ENCODE data around the gene PMF1.

Gene PMF1

GRCh38 chr1:156241311-156241811 is 28.6 kb downstream of the PMF1 start:
- peak; percentile 87 for DNase-seq

GRCh38 chr1:156241926-156242325 is 29.1 kb downstream of the PMF1 start, which contains the start of gene BGLAP:
TSS of gene BGLAP (plus strand) at chr1:156242184. CDS start at chr1:156242232, 48 bp downstream.
- DNase-seq, result no peak

DNA sequence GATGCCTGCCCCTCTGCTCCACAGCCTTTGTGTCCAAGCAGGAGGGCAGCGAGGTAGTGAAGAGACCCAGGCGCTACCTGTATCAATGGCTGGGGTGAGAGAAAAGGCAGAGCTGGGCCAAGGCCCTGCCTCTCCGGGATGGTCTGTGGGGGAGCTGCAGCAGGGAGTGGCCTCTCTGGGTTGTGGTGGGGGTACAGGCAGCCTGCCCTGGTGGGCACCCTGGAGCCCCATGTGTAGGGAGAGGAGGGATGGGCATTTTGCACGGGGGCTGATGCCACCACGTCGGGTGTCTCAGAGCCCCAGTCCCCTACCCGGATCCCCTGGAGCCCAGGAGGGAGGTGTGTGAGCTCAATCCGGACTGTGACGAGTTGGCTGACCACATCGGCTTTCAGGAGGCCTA is 29.9 kb downstream of the PMF1 start:
- DNase-seq, result no peak

DNA sequence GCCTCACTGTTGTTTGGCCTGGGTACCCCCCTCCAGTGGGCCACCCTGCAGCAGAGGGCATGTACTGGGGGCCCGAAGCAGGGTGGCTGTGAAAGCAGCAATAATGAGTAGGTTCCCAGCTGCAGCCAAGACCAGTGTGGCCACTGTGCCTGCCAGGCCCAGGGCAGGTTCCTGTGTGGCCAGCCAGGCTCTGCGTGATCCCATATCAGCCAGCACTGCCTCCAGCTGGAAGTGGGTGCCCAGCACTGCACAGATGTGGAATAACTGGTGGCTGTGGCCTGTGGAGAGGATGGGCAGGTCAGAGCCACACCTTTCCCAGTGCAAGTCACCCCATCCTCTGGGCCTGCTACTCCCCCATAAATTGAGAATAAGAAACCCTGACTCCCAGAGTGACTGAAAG is 31.3 kb downstream of the PMF1 start:
- DNase-seq, result no peak

DNA sequence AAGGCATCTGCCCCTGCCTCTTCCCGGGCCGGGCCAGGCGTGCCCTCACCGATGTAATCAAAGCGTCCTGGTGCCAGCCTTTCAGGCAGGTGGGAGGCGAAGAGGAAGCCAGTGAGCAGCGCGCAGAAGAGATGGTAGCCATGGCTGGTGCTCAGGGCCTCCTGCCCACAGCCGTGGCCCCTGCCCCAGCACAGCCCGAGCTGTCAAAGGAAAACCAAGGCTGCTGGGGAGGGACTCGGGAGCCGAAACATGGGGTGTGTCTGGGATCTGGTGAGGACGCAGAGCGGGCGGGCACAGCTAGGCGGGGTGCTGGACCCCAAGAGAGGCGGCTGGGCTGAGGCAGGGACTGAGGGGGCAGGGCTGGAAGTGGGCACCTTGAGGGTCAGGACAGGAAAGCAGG is 31.9 kb downstream of the PMF1 start:
- DNase-seq, result no peak

DNA sequence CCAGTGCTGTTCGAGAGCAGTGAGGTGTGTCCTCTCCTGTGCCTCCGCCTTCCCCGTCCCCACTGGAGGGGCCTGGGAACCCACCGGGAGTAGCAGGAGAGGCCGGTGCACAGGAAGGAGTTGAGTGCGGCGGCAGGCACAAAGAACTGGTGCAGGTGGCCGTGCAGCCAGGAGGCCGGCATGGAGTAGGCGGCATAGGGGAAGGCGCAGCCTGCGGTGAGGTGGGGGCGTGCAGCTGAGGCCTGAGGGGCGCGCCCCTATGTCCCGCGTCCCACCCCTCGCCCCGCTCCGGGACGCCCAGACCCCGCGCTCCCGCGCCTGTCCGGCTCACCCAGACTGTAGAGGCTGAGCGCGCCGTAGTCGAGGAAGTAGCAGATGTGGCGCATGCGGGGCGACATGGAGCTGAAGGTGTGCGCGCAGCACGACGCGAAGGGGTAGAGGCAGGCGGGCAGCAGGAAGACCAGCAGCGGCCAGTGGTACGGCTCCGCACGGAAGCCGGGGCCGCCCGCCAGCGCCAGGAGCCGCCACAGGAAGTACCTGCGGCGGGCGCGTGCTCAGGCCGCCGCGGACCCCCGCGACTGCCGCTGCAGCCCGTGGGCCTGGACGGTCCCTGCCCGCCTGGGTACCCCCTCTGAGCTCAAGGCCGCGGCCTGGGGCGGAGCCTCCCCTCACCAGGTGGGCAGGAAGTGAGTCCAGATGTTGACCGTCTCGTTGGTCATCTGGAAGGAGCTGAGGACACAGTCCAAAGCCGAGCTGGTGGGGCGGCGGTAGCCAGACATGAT is 32.8 kb downstream of the PMF1 start:
- no peak for DNase-seq

GRCh38 chr1:156246241-156246780 is 33.5 kb downstream of the PMF1 start:
- DNase-seq, result no peak

DNA sequence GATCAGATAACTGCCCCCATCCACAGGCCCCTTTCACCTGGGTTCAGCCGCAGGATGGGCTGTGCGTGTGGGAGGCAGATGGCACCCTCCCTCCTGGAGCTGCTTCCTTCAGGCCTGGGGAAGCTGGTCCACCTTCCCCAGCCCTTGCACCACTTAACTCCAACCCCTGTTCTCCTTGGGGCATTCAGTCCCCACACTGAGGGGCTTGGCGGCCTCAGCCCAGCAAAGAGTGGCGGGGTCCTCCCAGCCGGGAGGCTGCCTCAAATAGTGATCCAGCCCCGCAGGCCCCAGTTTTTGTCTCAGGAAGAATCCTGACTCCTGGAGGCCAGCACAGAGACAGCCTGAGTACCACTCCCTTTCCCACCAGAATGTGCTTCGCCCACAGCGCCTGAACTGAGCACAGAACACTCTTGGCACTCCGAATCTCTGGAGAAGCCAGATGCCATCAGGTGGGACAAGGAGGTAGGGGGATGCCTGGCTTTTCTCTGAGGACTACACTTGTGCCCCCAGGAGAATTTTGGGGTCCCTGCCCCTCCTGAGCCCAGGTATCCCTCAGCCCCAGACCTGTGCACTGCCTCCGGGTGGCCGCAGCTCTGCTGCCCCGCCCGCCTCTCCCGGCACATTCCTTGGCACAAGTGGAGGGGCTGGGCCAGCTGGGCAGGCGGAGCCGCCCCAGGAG is 34.1 kb downstream of the PMF1 start:
- no peak for DNase-seq

DNA sequence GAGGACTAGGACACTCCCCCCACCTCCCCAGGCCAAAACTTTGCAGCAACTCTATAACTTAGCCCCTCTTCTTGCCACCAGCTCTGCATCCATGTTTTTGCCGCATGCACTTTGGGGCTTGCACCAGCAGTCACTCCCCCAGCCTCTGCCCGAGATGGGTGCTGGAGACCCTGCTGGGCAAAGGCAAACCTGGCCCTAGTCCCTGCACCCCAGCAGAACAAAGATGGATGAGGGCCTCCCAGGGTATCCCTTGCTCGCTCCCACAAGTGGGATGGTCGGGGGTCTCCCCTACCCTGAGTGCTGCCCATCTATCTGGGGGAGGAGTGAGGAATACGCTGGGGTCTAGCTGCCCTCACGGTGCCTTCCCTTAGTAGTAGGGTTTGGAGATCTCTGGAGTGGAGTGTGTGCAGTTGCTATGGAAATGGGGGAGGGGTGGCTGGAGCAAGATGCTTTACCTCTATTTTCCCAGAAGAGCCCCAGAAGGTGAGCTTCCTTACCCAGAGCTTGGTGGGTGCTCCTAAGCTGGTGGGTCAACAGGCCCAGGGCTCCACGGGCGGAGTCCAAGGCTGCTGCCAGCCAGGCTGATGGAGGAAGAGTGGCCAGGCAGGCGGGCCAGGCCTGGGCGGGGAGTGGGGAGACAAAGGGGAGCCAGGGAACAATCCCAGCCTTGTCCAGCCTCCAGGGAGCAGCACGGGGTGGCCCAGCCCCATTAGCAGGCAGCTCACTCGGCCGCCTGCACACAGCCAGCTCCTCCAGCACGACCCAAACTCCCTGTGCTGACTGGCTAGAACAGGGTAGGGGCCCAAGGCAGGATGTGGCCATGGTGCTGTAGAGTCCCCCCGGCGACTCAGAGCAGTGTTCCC is 34.9 kb downstream of the PMF1 start, which contains the start of gene PAQR6:
PAQR6 (minus strand) TSS at position 597 of the 863 bp plus-strand sequence. CDS start 1,325 bp downstream, outside the sequence.
- DNase-seq, result no peak

DNA sequence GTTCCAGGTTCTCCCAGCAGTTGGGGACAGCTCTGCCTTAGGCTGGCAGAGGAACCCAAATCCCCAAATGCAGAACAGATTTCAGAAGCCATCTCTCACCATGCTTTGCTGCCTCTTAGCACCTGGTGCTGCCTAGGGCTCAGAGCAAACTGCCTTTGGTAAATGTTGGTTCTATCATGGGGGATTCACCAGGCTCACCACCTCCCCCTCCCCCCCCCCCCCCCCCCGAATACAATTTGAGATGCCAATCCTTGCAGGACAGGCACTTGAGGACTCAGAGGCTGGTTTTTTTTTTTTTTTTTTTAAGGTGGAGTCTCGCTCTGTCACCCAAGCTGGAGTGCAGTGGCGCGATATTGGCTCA is 35.5 kb downstream of the PMF1 start:
- no peak for DNase-seq

- DNase-seq, result no peak
These were observed 36.8 kb downstream of the PMF1 start for GRCh38 chr1:156249593-156249992.

DNA sequence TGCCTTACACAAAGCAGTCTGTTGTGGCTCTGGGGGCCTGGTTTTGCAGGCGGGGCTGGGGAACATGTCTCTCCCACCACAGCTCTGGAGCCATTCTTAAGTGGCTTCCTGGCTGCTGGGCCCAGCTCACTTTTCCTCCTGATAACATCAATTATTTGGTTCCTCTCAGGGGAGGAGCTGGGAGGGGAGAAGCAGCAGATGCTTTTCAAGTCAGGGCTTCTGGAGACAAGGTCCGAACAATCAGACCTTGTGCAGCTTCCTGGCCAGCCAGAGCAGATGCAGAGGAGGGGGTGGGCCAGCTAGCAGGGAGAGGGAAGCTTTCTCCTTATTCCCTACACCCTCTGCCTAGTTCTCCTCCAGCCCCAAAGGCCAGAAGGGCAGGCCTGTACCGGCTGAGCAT is 38.7 kb downstream of the PMF1 start:
- no peak for DNase-seq

- DNase-seq, result no peak
These were observed 40.8 kb downstream of the PMF1 start for GRCh38 chr1:156253634-156254033.

GRCh38 chr1:156257711-156258110 is 44.9 kb downstream of the PMF1 start:
- DNase-seq, result no peak

GRCh38 chr1:156258859-156259258 is 46.1 kb downstream of the PMF1 start:
- no peak for DNase-seq

DNA sequence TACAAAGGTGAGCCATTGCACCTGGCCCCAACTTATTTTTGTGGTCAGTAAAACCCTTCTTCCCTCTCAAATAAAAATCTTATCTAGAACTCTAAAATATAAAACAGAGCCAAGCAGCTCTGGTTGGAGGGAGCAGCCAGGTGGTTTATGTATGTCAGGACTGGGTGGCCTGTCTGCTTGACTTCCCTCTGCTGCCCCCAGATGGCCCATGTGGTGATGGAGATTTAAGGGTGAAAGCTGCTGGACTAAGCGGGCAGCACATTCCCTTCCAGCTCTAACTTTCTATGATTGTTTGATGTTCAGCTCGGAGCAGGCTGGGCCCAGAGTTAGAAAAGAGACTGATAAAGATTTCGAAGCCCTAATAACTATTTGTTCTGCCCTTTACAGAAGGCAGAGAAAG is 47.0 kb downstream of the PMF1 start:
- no peak for DNase-seq

- no peak for DNase-seq
These were observed 48.1 kb downstream of the PMF1 start for GRCh38 chr1:156260896-156261295.

DNA sequence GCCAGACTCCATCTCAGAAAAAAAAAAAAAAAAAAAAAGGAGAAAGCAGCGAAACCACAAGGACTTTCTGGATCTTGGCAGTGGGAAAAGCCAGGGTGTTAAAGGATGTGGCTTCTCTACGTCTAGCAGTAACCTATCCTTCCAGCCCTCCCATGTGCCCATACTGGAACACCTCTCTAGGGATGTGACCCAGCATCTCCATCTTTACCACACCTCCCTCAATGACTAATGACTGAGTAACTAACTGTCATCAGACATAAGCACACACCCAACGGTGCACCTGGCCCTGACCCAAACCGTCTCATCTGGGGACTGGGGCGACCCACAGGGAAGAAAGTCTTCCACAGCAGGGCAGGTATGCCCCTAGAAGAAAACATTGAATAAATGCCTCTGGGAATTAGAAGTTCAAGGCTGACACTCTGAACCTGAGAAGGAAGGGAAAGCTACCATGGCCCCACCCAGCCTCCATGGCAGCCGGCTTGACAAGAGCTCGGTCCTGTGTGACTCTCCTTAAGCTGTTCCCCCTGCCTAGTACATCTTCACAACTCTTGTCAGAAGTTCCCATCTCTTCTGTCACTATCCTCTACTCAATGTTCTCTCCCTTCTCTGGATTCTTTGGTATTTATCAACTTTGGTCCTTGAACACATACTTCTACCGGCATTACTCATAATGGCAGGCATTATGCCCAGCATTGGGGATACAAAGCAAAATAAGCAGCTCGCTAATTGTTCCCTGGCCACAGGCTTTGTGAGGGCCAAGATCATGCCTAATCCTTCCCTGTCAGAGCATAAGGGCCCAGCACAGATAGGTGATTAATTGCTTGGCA is 49.9 kb downstream of the PMF1 start:
- DNase-seq, result peak; percentile 71

DNA sequence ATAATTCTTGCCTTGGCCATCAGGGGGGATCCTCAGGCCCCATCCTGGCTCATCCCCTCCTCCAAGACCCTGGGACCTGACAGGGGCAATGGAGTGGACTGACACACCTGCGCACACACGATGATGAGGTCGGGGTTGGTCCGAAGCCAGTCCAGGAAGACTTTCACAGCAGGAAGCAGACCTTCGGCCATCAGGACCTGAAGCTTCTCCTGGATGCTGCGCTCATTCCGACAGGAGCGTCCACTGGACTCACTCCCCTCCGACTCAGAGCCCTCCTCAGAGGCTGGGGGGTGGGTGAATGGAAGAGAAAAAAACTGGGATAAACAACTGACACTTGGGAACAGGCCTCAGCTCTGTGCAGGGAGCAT is 50.5 kb downstream of the PMF1 start:
- no peak for DNase-seq

DNA sequence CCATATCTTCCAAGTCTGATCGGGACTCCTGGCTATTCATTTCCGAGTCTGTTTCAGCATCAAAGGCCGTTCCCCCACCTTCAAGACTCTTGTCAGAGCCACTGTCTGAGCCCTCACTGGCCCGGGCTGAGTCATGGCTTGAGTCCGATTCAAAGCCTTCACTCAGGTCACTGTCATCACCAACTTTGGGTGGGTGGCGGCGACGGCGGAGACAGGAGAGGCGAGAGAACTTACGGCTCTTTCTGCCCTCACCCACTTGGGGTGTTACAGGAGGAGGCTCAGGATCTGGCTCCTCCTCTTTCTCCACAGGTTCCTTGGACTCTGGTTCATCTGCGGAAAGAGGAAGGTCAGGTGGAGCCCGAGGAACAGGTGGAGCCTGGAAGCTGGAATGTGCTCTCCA is 53.2 kb downstream of the PMF1 start:
- no peak for DNase-seq

GRCh38 chr1:156268336-156268735 is 55.5 kb downstream of the PMF1 start:
- DNase-seq, result peak; percentile 70

GRCh38 chr1:156270314-156270713 is 57.5 kb downstream of the PMF1 start:
- no peak for DNase-seq

Measured in NCI-H226 (cell line).